ENCODE results near the gene PRICKLE3. TPM values are rescaled to one million over a fixed set of nuclear protein-coding genes. Genes with fewer than 3 reads are reported as not detected.

PRICKLE3 gene
- total RNA-seq, 4 donors from 2014 or later, result 14.5 to 40.0 (median 33.2) TPM

GRCh38 chrX:49202022-49202421 is 15.8 kb upstream of the PRICKLE3 start:
- H3K4me3 ChIP-seq, result no peak overlapping the region
- H3K9me3 ChIP-seq, result no peaks in the 10 kb centered on the region
- in situ Hi-C loops (cut with MboI; ENCODE audit: low pct_ligation_motif_present in 1 of 4, low pct_unique_long_range_greater_than_20kb in 1 of 4, low sequenced_read_pairs in 3 of 4) (no loop called here), intact Hi-C loops (cut with DNase I; ENCODE audit: low total_unique reads) (no loop called here)
- DNase-seq, result no peak
- WGBS, 2 donors (ENCODE audit: low coverage in 1 of 2), result 44% methylated on average over 2 of the region's 2 CpGs; no CpG with 5 or more reads in 1 of the 2 donors
- peaks cover 0 to 11% (median 6%) of the 10 kb centered on the region in 4 donors for H3K4me1 ChIP-seq
- TF ChIP-seq CTCF (IDR thresholded peaks at IDR 0.05) (no peak), POLR2A (IDR thresholded peaks at IDR 0.05) (no peak), EP300 (IDR thresholded peaks at IDR 0.05; ENCODE audit: low read depth) (no peak), POLR2AphosphoS5 (IDR thresholded peaks at IDR 0.05) (no peak)
- no peaks in the 10 kb centered on the region for H3K27me3 ChIP-seq
- peak overlapping the region in 1 of 4 donors; percentile 6 for H3K27ac ChIP-seq
- H3K36me3 ChIP-seq, result no peaks in the 10 kb centered on the region

- H3K36me3 ChIP-seq, result no peaks in the 10 kb centered on the region
- in situ Hi-C loops (cut with MboI; ENCODE audit: low pct_ligation_motif_present in 1 of 4, low pct_unique_long_range_greater_than_20kb in 1 of 4, low sequenced_read_pairs in 3 of 4), result no loop called here
- TF ChIP-seq EP300 (IDR thresholded peaks at IDR 0.05; ENCODE audit: low read depth) (no peak), POLR2A (IDR thresholded peaks at IDR 0.05) (peak; percentile 60), POLR2AphosphoS5 (IDR thresholded peaks at IDR 0.05) (peak; percentile 26 to 76 (median 76))
- DNase-seq, result peak; percentile 91
- H3K27me3 ChIP-seq, result no peaks in the 10 kb centered on the region
- H3K9me3 ChIP-seq, result no peaks in the 10 kb centered on the region
- H3K4me3 ChIP-seq, result peak within 1 kb of the TSS in 3 of 4 donors; percentile 17 to 46 (median 23)
- H3K27ac ChIP-seq, result peak within 1 kb of the TSS; percentile 47 to 74 (median 67)
- intact Hi-C loops (cut with DNase I; ENCODE audit: low total_unique reads), result no loop called here
- 42% methylated on average over 58 of the region's 61 CpGs; no CpG with 5 or more reads in 1 of the 2 donors for WGBS, 2 donors (ENCODE audit: low coverage in 1 of 2)
- peaks cover 0 to 11% (median 6%) of the 10 kb centered on the region in 4 donors for H3K4me1 ChIP-seq
Observed at GRCh38 chrX:49199906-49200771, 14.0 kb upstream of the PRICKLE3 start, which contains the start of gene SYP. Gene SYP (minus strand): TSS chrX:49200193. CDS start chrX:49200186, 7 bp downstream.

- no peak overlapping the region for H3K4me3 ChIP-seq
- H3K4me1 ChIP-seq, result peaks cover 0 to 11% (median 6%) of the 10 kb centered on the region in 4 donors
- WGBS, 2 donors (ENCODE audit: low coverage in 1 of 2), result 8 to 45% methylated on average over 2 to 11 of the region's 11 CpGs
- no peaks in the 10 kb centered on the region for H3K9me3 ChIP-seq
- intact Hi-C loops (cut with DNase I; ENCODE audit: low total_unique reads) (no loop called here), in situ Hi-C loops (cut with MboI; ENCODE audit: low pct_ligation_motif_present in 1 of 4, low pct_unique_long_range_greater_than_20kb in 1 of 4, low sequenced_read_pairs in 3 of 4) (no loop called here)
- no peak for TF ChIP-seq POLR2A (IDR thresholded peaks at IDR 0.05)
- TF ChIP-seq CTCF (IDR thresholded peaks at IDR 0.05), result no peak
- TF ChIP-seq EP300 (IDR thresholded peaks at IDR 0.05; ENCODE audit: low read depth), result no peak
- no peak for TF ChIP-seq POLR2AphosphoS5 (IDR thresholded peaks at IDR 0.05)
- no peaks in the 10 kb centered on the region for H3K27me3 ChIP-seq
- no peaks in the 10 kb centered on the region for H3K36me3 ChIP-seq
- no peak overlapping the region for H3K27ac ChIP-seq
- no peak for DNase-seq
Observed at GRCh38 chrX:49199315-49199595, 13.1 kb upstream of the PRICKLE3 start.

GRCh38 chrX:49198540-49199314 is 12.6 kb upstream of the PRICKLE3 start:
- Histone ChIP-seq H3K27ac (no peak overlapping the region), H3K4me1 (peaks cover 0 to 11% (median 6%) of the 10 kb centered on the region in 4 donors), H3K4me3 (no peak overlapping the region), H3K27me3 (no peaks in the 10 kb centered on the region), H3K36me3 (no peaks in the 10 kb centered on the region), H3K9me3 (no peaks in the 10 kb centered on the region)
- in situ Hi-C loops (cut with MboI; ENCODE audit: low pct_ligation_motif_present in 1 of 4, low pct_unique_long_range_greater_than_20kb in 1 of 4, low sequenced_read_pairs in 3 of 4), result no loop called here
- WGBS, 2 donors (ENCODE audit: low coverage in 1 of 2), result 46% methylated on average over 12 of the region's 12 CpGs; no CpG with 5 or more reads in 1 of the 2 donors
- no peak for DNase-seq
- no peak for TF ChIP-seq EP300 (IDR thresholded peaks at IDR 0.05; ENCODE audit: low read depth)
- TF ChIP-seq CTCF (IDR thresholded peaks at IDR 0.05), result no peak
- no peak for TF ChIP-seq POLR2AphosphoS5 (IDR thresholded peaks at IDR 0.05)
- TF ChIP-seq POLR2A (IDR thresholded peaks at IDR 0.05), result no peak
- intact Hi-C loops (cut with DNase I; ENCODE audit: low total_unique reads), result no loop called here
